Measurements from ENCODE around the gene CLCA4.
"Not testable (repeated sequence)": the region's sequence is repeated elsewhere in the genome, so short reads cannot be mapped to it uniquely, and the experiment has no call there.

CLCA4 gene

DNA sequence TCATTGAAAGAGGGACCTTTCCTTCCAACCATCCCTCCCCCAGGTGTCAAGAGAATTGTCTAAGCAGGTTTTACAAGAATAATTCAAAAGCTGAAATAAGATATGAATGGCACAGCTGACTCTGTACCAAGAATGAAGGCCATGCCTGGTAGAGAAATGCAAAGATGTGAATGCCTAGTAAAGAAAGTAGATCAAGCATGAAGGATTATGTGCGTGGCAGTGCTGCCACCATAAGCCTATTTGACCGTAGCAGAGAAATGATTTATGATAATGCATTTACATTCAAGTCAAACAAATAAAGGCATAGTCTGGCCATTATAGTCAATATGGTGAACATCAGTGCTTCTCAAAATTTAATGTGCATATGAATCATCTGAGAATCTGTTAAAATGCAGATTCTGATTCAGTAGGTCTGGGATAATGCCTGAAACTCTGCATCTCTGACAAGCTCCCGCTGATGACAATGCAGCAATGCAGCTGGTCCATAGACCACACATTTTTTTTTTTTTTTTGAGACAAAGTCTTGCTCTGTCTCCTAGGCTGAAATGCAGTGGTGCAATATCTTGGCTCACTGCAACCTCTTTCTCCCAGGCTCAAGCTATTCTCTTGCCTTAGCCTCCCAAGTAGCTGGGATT, 16.6 kb upstream of the CLCA4 start:
- no peak for DNase-seq

DNA sequence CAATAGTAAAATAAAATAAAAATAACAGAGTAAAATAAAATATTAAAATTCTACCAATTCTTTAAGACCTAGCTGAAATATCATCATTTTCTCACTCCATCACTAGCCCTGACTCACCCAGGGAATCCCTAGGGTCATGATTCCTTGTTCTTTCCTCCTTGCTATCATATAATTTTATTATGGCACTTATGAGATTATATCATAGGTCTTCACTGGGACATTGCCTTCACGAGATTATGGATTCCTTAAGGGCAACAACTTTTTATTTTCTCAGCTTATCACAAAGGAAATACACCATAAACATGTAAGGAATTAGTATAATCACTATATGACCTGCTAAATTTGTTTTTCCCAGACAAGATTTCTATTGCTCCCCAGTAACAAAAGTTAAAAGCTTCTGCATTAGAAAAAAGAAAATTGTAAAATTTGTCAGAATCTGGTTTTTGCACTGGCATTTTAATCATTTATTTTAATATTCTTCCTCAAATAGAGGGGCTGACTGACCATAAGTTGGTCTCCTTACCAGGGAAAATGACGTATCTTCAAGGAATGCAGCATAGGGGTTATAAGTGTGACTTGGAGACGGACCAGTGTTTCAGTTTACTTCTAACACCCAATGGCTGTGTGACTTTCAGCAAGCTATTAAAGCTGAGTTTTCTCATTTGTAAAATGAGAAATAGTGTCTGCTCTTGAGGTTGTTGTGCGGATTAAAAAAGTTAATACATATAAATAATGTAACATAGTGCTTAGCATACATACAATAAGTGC, 8.8 kb upstream of the CLCA4 start:
- no peak for DNase-seq

DNA sequence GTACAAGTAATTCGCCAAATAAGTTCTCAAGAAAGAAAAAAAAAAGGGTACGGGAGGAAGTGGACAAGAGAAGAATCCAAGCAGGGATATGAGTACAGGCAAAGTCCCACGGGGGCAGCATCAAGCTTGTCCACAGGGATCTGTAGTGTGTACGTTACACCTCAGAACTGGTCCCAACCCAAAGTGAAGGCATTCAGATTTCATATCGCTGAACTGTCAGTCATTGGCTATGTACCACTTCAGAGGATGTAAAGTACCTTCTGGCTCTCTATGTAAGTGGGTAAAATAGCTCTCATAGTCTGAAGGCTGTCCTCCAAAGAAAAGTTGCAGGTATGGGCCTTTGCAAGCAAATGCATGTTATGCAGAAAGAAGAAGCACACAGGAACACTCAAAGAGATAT, 8.1 kb upstream of the CLCA4 start:
- DNase-seq, result no peak

DNA sequence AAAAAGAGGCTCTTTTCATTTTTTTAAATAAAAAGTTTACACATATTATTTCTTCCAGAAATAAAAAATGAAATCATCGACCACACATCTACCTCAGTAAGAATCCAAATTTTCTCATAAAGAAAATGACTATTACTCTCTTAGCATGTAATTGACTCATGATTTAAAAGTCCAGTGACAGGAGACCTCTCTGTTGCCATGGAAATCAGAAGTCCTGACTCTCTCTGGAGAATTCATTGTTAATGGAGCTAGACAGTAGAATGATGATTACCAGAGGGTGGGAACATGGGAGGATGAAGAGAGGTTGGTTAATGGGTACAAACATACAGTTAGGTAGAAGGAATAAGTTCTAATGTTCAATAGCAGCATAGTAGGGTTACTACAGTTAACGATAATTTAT, 5.0 kb upstream of the CLCA4 start:
- no peak for DNase-seq

DNA sequence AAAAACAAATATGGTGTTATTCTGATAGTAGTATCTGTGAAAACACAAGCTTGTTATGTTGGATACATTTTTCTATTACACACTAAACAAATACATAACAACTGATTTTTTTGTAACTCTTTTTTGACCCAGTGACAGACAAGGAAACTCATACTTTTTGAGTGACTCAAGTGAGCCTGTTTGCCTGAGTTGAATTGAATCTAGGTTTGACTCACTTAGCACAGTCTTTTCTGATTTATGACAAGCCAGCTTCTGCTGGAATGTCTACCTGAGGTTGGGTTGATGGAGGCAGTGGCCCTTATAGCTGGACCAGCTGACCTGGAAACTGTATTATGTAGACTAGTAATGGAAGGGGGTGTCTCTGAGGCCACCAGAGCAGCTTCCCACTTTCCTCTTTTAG, 4.2 kb upstream of the CLCA4 start:
- no peak for DNase-seq

DNA sequence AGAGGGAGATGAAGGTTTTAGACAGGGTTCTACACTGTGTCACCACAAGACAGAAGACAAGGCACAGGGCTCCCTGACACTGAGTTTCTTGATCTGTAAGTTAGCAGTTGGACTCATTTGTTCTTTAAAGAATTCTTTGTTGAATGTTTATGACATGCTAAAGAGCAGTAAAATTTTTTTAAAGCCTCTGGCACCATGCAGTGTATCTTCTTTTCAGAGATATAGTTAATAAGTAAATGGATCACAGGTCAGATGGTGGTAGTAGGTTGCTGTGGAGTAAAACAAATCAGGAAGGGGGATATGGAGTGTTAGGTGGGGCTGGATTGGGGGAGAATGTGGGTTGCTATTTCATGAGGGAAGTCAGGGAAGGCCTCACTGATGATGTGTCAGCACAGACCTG, 2.0 kb downstream of the CLCA4 start:
- no peak for DNase-seq

DNA sequence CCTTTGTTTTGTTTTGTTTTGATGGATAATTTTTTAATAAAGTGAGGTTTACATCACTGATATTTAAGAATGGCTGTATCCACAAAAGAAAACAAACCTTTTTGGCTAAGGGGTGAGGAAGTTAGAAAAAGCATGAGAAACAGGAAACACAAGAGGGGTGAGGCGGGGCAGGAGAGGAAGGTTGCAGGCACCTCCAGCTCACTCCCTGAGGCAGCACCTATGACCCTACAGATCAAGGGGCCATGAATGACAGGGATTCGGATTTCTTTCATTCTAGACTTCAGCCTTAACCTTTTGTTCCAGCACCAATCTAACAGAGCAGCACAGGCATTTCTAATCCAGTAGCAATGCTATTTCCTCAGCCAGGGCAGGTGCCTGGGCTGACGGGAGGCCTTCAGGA, 4.4 kb downstream of the CLCA4 start:
- DNase-seq, result no peak

DNA sequence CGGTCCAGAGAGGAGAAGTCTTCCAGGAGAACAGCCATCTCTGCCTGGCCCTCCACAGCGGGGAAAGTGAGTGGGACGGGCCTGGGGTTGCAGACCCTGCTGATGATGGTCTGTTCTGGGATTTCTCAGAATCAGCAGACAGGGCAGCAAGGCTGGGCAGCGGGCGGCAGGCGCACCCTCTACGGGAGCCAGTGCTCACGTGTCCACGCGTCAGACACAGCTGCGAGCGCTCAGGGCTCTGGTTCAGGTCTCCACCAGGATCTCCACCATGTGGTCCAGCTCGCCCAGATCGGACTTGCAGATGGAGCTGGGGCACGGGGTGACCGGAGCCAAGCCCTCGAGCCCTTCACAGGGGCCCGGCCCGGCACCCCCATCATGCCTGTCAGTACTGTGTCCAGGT, 5.5 kb downstream of the CLCA4 start:
- no peak for DNase-seq

DNA sequence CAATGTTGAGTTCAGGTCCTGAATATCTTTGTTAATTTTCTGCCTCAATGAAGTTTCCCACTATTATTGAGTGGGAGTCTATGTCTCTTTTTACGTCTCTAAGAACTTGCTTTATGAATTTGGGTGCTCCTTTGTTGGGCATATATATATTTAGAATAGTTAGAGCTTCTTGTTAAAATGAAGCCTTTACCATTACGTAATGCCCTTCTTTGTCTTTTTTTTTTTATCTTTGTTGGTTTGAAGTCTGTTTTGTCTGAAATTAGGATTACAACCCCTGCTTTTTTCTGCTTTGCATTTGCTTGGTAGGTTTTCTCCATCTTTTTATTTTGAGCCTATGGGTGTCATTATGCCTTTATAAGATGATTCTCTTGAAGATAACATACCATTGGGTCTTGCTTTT, 10.9 kb downstream of the CLCA4 start:
- no peak for DNase-seq

DNA sequence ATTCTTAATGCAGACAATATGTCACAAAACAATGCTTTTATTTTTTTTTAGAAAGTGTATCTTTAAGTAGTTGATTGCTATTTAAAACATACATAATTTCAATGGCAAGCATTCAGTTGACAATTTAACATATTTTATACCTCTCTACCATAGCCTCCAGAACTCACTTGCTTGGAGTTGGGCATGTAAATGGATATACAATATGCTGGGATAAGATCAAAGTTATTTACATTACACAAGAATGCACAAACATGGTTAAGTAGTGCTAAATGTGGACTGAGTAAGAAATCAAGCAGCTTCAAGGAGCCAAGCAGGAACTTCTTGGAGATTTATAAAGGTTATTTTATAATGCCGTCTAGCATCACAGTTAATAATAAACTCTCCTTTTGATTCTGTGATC, 17.0 kb downstream of the CLCA4 start:
- DNase-seq, result no peak

DNA sequence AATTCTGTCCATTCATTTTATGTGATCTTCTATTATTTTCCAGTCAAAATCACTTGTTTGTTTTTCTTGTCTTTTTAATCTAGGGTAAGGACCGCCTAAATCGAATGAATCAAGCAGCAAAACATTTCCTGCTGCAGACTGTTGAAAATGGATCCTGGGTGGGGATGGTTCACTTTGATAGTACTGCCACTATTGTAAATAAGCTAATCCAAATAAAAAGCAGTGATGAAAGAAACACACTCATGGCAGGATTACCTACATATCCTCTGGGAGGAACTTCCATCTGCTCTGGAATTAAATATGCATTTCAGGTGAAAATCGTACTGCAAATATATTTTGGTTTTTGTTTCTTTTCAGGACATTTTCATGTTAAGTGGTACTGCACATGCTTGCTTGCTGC, 20.5 kb downstream of the CLCA4 start:
- no peak for DNase-seq

DNA sequence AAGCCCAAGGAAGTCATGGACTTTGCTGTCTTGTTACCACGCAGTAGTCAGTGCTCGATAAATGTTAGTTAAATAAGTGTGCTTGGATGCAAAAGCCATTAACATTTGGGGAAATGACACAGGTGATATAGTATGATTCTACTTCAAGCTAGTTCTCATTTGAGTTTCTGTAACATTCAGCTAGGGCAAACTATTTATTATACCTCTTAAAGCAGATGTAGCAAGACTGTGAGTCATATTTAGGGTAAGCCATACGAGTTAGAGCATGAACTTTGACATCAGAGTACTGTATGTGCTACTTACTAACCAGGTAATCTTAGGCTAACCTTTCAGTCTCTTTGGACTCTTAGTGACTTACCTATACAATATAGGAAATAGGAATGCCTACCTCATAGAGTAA, 21.0 kb downstream of the CLCA4 start:
- no peak for DNase-seq

DNA sequence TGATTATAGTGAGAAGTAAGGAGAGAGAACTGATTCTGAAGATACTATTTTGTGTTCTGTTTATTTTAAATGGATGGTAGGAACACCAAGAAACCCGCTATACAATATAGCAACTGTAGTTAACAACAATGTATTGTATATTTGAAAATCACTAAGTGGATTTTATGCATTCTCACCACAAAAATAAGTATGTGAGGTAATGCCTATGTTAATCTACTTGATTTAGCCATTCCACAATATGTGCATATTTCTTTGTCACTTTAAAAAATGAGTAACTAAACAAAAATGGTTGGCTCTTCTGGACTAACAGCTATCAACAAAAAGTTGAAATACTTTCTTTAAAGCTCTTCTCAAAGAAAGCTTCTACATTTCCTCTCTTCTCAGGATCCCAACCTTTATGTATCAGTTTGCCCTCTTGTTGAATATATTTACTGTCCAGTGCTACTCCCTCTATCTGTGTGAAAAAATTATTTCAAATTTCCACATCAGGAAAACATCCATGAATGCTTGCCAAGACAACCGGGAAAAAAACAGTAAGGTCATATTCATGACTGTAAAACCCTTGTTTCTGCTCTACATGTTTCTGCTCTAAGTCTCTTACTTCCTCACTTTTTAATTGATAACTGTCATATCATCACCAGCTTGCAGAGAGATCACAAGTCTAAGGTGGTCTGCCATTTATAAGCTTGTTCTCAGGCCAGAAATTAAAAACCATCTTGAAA, 27.0 kb downstream of the CLCA4 start:
- no peak for DNase-seq

DNA sequence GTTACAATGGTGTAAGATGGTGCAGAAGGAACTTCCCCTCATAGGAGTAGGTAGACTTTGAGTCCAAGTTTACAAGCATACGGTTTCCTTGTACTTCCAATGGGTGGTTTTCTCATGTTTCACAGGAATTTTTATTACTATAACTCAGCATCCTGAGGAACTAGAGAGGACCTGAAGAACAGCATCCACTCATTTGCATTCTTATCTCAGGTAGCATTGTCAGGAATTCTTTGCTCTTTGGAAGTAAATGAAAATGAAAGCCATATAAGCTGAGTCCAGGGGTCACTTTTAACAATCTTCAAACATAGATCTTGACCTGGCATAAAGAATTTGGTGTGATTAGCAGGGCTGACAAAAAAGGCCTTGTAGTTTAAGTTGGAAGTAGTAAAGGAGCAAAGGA, 34.4 kb downstream of the CLCA4 start:
- DNase-seq, result no peak

DNA sequence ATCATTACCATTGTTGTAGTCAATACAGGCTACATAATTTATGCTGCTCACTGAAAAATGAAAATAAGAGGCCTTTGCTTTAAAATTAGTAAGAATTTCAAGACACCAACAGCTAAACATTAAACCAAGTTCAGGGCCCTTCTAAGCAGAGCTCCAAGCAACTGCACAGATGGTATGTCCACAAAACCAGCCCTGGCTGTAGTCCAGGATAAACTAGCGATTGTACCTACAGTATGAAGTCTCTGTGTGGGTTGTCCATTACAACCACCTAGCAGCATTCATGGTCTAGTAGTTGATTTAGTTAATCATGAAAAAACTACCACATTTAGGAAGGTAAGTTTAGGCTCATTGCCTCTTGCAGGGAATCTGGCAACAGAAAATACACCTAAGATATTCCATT, 35.3 kb downstream of the CLCA4 start:
- DNase-seq, result no peak

DNA sequence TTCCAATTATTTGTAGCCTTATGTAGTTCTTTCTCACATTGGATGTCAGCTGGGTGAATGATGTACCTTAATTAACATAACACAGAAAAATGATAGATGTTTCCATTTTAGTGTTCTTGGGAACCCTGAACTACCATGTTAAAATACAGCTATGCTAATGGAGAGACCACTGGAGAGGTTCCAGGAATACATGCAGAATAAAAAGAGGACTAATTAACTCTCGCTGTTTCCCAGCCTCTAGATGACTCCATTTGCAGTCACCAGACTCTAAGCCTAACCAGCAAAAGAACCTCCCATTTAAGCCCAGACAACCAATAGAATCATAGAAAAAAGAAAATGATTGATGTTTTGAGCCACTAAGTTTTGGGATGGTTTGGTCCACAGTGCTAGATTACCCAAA, 36.2 kb downstream of the CLCA4 start:
- no peak for DNase-seq

DNA sequence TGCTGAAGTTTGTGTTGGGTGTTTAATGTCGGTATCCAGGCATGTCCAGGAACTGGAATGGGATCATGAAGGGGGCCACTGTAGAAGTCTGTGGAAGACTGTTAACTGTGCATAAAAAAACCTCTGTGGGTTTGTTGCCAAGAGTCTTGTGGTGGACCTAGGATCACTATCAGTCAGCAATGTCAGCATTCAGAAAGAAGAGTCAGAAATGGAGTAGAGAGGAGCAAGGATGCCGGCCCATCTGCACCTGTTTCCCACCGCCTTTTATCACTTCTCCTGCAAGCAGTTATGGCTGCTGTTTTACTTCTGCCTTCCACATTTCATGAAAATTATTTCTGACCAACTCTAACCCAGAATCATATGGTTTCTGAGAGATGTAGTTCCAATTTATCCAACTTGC, 36.7 kb downstream of the CLCA4 start:
- no peak for DNase-seq

DNA sequence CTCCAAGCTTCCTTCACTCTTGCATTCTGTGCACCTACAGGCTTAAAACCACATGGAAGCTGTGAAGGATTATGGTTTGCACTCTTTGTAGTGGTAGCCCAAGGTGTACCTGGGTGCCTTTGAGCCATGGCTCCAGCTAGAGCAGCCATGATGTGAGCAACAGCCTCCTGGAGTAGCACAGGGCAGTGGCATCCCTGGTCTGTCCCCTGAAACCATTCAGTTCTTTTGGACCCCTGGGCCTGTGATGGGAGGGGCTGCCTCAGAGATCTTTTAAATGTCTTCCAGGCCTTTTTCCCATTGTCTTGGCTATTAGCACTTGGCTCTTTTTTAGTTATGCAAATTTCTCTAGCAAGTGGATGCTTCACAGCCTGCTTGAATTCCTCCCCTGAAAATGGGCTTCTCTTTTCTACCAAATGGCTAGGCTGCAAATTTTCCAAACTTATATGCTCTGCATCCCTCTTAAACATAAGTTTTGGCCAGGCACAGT, 47.4 kb downstream of the CLCA4 start:
- DNase-seq, result no peak

DNA sequence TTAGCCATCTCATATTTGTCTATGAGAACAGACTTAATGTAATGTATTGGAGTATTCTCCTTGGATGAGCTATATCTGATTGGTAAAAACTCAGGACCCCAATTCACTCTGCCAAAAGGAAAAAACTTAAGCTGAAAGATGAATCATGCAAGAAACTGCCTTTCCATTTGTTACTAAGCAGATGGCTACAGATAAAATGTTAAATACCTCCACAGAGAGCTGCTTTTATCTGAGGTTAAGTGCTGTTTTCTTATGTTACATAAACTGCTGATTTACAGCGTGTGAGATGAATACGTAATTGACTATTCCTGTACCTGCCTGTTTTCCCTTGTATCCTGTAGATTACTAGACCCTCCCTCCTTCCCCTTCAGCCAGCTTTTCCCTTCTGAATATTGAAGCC, 49.3 kb downstream of the CLCA4 start:
- no peak for DNase-seq

DNA sequence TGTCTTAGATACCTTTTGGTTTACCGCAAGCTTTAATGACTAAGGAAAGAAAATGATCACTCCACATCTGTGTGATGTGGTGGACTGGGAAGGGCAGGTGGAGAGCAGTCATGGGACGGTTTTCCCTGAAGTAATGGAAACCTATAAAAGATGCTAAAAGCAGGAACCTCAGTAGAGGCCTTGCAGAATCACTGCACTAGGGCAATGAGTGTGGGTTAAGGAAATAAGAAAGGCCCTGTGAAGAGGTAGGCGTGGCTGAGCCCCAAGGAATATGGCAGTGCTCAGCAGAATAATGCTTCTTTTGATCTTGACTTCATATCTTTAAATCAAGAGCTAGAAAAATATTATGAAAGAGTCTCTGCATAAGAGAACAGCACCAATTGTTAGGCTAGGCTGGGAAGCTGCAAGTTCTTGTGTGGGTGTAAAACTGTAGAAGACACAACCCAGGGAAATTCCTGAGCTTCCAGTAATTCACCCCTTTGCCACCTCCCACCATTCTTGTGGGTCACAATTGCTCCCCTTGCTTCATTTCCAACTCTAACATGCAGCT, 49.9 kb downstream of the CLCA4 start:
- DNase-seq, result no peak

DNA sequence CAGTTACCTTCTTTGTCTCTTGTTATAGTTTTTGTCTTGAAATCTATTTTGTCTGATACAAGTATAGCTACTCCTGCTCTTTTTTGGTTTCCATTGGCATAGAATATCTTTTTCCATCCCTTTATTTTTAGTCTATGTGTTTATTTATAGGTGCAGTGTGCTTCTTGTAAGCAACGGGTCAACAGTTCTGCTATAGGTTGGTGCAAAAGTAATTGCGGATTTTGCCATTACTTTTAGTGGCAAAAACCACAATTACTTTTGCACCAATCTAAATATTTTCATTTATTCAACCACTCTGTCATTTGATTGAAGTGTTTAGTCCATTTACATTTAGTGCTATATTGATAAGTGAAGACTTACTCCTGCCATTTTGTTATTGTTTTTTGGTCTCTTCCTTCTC, 59.2 kb downstream of the CLCA4 start:
- not testable (repeated sequence) for DNase-seq

DNA sequence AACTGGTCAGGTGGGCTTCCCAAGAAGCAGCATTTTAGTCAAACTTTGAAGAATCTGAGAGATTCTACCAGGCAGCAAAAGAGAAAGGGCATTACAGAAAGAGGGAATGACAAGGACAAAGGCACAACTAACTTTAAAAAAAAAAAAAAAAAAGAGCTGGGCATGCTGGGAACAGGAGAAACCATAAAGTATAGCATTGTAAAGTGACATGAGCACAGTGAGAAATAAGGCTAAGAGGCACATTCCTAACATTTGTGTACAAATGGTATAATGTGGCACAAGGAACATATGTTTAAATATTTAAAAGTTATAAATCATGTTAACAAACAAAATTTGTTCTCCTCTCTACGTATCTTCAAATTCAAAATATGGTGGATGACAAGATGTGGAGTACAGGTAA, 69.6 kb downstream of the CLCA4 start:
- DNase-seq, result no peak

DNA sequence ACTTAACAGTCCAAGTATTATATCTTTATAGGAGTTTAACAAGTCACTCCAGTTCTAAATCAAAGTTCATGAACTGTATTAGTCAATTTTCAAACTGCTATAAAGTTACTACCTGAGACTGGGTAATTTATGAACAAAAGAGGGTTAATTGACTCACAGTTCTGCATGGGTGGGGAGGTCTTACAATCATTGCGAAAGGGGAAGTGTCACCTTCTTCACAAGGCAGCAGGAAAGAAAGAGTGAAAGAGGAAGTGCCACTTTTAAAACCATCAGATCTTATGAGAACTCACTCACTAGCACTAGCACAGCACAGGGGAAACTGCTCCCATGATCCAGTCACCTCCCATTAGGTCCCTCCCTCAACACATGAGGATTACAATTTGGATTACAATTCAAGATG, 70.0 kb downstream of the CLCA4 start:
- DNase-seq, result no peak

DNA sequence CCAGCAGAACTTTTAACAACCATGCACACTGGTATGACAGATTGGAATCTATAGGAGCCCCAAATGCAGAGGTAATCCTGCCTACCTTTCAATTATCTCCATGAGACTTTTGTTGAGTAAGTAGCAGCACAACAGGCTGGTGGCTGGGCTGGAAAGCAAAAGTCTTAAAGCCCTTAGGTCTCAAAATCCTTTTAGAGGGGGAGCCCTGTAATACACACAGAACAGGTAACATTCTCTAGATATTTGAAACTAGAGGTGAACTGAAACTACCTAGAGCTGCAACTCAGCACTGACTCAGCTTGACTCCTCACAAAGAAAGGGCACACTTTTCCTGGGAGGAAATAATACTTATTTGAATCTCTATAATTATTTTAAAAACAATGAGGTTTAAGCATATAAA, 71.5 kb downstream of the CLCA4 start:
- no peak for DNase-seq
